Omental fat pad (tissue), 4 donors: ENCODE data around the gene SLC35B2. TPM values are rescaled to one million over a fixed set of nuclear protein-coding genes. Genes with fewer than 3 reads are reported as not detected.
"Not testable (repeated sequence)": the region's sequence is repeated elsewhere in the genome, so short reads cannot be mapped to it uniquely, and the experiment has no call there.

ENCODE experiments used
- ATAC-seq: fragments of 150-250 bp; one replicate; pipeline ENCODE4 v1.9.1; 2016; ENCODE audit warnings: mild to moderate bottlenecking, moderate library complexity; ENCODE audit not compliant: low FRiP score
- DNase-seq: peaks from one replicate; pipeline ENCODE4 v3.0.0-alpha.2; 2019; ENCODE audit warnings: low spot score
- CTCF ChIP-seq, 3 donors: fragments of 450-650 bp; IDR thresholded peaks; one replicate each; pipeline ENCODE4 v1.5.1; 2016 to 2017; ENCODE audit warnings: antibody characterized with exemption in 3 of 3, mild to moderate bottlenecking in 3 of 3, moderate library complexity in 2 of 3
- total RNA-seq, 4 donors: library from RNA; depleted of rRNA; stranded (reverse); fragments of >200 nt; gene quantifications; one replicate each; pipeline ENCODE4 v1.1.0, GENCODE V29; 2016

The SLC35B2 gene
- total RNA-seq, 4 donors from 2014 or later = 25.3 to 31.9 (median 30.4) TPM

- ATAC-seq (no peak), DNase-seq (no peak)
- no peak for TF ChIP-seq CTCF (IDR thresholded peaks at IDR 0.05)
Measured at GRCh38 chr6:44232676-44233566, 24.4 kb downstream of the SLC35B2 start.

DNA sequence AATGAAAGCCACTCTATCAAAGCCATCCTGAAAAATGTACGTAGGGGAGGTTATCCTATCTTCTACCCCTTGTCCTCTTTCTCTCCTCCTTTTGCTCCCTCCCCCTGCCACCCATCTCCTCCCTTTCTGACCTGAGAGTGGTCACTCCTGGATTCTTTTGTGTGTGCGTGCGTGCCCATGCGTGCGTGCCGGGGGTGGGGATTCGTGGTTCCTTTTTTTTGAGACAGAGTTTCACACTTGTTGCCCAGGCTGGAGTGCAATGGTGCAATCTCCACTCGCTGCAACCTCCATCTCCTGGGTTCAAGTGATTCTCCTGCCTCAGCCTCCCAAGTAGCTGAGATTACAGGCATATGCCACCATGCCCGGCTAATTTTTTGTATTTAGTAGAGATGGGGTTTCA lies 25.9 kb downstream of the SLC35B2 start:
- ATAC-seq, DNase-seq: not testable (repeated sequence)

- no peak for TF ChIP-seq CTCF (IDR thresholded peaks at IDR 0.05)
- DNase-seq (no peak), ATAC-seq (no peak)
Measured at GRCh38 chr6:44230034-44230675, 27.2 kb downstream of the SLC35B2 start.

- TF ChIP-seq CTCF (IDR thresholded peaks at IDR 0.05) = no peak
- no peak for ATAC-seq
- DNase-seq = no peak
Measured at GRCh38 chr6:44229376-44230033, 27.8 kb downstream of the SLC35B2 start.

GRCh38 chr6:44228836-44229235 lies 28.5 kb downstream of the SLC35B2 start:
- no peak for ATAC-seq
- no peak for TF ChIP-seq CTCF (IDR thresholded peaks at IDR 0.05)
- DNase-seq = no peak

- no peak for TF ChIP-seq CTCF (IDR thresholded peaks at IDR 0.05)
- DNase-seq = no peak
- ATAC-seq = no peak
Measured at GRCh38 chr6:44228433-44228832, 28.9 kb downstream of the SLC35B2 start.

- no peak for ATAC-seq
- DNase-seq = no peak
Measured at GRCh38 chr6:44228031-44228430, 29.3 kb downstream of the SLC35B2 start.

More at GRCh38 chr6:44228031-44228430, 29.3 kb downstream of the SLC35B2 start:
- no peak for TF ChIP-seq CTCF (IDR thresholded peaks at IDR 0.05)
